ENCODE data around the gene KYNU.
"Not testable (repeated sequence)": the region's sequence is repeated elsewhere in the genome, so short reads cannot be mapped to it uniquely, and the experiment has no call there.

Gene KYNU

GRCh38 chr2:142920571-142920970, 43.1 kb downstream of the KYNU start:
- DNase-seq, result no peak

DNA sequence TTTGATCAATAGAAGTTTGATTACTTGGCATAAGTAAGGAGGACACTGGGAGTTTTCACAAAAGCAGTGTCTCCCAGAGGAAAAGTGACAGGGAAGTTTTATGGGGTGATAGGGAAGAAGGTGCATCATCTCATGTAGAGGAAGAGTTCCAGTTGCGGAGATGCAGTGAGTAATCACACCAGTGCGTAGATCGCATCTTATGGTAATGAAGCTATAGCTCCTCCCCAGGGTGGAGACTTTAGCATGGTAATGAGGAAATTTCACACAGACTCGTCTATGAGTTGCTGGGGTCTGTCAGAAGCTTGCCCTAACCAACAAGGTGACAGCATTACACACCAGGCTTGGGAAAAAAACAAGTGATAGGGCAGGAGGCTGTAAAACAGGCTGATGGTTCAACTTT, 49.0 kb downstream of the KYNU start:
- no peak for DNase-seq

GRCh38 chr2:142930835-142931398, 53.5 kb downstream of the KYNU start:
- DNase-seq, result no peak

GRCh38 chr2:142933916-142934315, 56.5 kb downstream of the KYNU start:
- DNase-seq, result no peak

DNA sequence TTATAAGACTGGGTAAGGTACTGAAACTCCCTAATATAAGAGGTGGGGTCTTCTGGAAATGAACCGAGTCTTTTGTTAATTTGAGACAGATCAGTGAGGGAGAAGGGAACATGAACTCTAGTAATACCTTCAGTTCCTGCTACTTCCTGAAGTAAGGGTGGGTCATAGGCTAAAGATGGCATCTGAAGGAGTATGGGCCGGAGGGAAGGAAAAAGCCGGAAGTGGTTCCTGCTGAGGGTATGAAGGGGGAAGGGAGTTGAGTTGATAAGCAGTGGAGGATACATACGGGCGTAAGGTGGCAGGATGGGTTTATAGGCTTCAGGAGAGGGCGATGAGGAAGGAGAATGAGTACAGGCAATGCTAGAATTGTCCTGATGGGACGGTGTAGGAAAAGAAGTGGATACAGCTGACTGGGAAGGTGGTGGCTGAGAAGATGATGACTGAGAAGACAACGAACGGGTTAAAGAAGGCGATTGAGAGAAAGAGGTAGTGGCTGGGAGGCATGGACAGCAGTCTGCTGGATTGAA, 58.2 kb downstream of the KYNU start:
- no peak for DNase-seq

GRCh38 chr2:142936629-142937028, 59.2 kb downstream of the KYNU start:
- DNase-seq, result no peak

GRCh38 chr2:142937347-142937746, 59.9 kb downstream of the KYNU start:
- DNase-seq, result no peak

DNA sequence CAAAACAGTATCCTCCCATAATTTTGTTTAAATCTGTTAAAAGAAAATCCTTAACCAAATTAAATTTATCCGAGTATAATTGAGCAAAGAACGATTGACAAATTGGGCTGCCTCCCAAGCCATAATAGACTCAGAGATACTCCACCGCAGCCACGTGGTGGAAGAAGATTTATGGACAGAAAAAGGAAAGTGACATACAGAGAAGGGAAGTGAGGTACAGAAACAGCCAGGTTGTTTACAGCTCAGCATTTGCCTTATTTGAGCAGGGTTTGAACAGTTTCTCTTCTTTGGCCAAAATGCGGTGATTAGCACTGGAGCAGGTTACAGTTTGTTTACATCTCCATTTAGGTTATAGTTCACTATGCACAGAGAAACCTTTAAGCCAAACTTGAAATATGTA, 60.8 kb downstream of the KYNU start:
- no peak for DNase-seq

GRCh38 chr2:142940606-142941223, 63.3 kb downstream of the KYNU start:
- no peak for DNase-seq

GRCh38 chr2:142942690-142943089, 65.2 kb downstream of the KYNU start:
- no peak for DNase-seq

DNA sequence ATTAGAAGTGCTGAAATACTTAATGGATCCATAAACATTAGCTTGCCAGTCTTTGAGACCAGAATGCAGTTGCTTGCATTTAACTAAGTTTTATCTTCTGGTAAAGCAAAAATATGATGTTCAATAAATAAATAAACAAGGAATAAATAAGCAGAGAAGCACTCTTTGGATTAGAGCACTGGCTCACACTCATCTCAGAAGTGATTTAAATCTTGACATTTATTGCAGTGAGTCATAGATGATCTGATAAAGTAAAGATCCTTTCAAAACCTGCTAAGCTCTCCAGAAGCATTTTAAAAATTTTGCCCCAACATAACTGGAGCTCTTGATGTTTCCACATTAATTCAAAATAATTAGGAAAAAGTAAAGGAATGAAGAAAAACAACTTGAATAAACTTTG, 66.8 kb downstream of the KYNU start:
- DNase-seq, result no peak

GRCh38 chr2:142944721-142945120, 67.3 kb downstream of the KYNU start:
- DNase-seq, result no peak

DNA sequence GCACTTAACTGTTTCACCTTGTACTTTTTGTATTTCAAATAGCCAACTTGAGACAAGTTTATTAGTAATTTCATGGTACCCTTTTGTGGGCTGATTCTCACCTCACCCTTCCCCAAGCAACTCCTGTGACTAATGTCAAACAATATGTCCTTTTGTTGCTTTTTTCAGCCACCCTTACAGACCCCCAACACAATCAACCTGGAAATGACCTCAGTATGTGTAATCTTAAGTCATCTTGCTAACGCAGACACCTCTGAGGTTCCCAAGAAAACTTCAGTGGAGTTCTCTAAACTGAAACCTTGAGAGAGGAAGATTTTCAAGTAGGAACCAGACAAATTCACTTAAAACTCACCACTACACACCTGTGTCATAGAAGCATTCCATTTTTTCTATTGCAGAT, 69.5 kb downstream of the KYNU start:
- DNase-seq, result no peak

DNA sequence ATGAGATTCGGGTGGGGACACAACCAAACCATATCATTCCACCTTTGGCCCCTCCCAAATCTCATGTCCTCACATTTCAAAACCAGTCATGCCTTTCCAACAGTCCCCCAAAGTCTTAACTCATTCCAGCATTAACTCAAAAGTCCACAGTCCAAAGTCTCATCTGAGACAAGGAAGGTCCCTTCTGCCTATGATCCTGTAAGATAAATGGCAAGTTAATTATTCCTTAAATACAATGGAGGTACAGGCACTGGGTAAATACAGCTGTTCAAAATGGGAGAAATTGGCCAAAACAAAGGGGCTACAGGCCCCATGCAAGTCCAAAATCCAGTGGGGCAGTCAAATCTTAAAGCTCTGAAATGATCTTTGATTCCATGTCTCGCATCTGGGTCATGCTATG, 71.3 kb downstream of the KYNU start:
- DNase-seq, result not testable (repeated sequence)

GRCh38 chr2:142950323-142950722, 72.9 kb downstream of the KYNU start:
- not testable (repeated sequence) for DNase-seq

GRCh38 chr2:142951190-142952007, 73.9 kb downstream of the KYNU start:
- DNase-seq, result no peak

- no peak for DNase-seq
Measured at GRCh38 chr2:142952018-142952417, 74.6 kb downstream of the KYNU start.

GRCh38 chr2:142952793-142953494, 75.5 kb downstream of the KYNU start:
- no peak for DNase-seq

DNA sequence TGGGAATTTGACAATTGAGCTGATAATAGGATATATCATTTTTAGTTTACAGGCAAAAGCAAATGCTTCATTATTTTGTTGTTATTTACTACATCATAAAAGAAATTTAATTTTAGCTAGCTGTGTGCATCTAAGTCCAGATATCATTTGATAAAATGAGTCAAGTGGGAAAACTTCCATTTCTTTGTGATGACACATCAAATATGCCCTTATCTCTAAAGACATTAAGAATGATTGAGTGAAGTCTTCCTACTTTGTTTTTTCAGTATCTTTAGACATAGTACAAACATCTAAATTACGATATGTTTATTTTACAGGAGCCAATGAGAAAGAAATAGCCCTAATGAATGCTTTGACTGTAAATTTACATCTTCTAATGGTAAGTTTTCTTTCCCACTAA, 77.0 kb downstream of the KYNU start:
- DNase-seq, result no peak

DNA sequence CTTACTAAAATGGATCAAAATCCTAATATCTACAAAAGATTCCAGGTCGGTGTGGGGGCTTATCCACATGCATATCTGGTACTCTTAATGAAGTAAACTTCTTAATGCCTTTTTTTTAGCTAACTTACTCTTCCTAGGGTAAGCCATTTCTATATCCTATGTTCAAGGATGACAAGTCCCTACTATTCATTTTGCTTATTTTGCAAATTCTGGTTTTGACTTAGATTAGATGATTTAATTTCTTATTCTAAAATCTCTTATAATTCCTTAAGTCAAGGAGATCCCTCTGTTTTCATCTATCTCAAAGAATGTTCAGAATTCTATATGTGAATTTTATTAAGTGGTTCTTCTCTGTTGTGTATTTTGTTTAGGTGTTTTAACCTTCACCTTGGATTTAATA, 79.7 kb downstream of the KYNU start:
- DNase-seq, result no peak

DNA sequence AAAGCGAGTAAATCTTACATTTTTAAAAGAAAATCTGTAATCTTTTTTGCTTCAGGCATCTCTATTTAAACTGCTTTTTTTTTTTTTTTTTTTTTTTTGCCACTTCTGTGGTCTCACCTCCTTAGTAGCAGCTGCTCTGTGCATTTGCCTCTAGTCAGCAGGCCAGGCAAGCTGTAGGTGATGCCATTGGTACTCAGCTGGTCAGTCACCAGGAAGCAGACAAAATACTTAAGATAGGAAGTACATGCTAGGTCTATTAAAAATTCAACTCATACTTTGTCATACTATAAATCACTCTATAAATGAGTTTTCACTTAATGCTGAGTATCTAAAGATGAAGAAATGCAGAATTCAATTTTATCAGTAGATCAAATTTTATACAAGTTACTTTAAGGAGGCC, 83.7 kb downstream of the KYNU start:
- DNase-seq, result no peak

DNA sequence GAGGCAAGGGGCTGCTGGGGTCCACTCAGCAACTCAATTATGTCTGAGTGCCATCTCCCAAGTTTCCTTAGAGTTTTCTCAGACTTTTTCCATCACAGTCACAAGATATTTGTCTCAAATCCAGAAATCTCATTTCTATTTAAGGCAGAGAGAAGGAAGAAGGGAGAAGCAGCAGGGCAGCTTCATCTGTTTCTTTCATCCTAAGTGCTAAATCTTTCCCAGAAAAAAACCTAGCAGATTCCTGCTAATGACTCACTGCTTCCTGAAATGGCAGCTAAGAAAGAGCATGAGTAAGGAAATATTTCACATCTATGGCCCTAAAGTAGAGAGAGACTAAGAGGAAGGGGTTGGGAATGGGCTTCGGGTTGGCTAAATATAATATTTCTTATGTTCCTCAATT, 88.0 kb downstream of the KYNU start:
- no peak for DNase-seq

DNA sequence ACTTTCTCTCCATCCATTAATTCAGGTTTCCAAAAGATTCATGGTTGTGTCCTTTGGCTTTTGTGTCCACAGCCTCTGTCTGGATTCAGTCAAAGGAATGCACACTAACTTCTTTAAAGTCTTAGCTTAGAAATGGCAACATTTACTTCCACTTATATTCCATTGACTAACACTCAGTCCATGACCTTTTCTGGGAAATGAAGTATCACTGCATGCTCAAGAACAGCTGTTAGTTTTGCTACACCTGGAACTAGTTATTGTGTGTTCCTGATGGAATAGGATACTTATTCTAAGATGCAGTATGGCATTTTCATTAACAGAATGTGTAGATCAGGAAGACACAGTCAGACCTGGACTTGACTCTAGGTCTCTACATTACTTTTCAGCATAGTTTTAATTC, 88.8 kb downstream of the KYNU start:
- DNase-seq, result no peak

DNA sequence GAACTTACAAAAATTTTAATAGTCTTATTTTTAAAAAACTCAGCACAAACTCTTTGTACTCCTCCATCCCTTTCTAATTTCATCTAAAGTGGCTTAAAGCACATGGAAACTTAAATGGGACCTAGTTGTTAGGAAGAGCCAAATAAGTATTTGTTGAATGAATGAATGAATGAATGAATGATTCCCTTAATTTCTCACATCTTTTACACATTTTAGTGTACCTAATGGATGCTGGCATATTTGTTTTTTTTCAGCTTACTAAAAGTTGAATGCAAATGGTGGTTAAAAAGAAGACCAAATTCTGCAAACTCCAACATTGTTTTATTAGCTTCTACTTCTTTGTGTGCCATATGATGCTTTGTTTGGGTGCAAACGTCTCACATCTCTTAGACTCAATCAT, 89.6 kb downstream of the KYNU start:
- no peak for DNase-seq
